Measurements from ENCODE around the gene ANP32B.

GRCh38 chr9:98050351-98050750 is 67.2 kb downstream of the ANP32B start:
- no peak for TF ChIP-seq CTCF (IDR thresholded peaks at IDR 0.05)
- no peak for TF ChIP-seq POLR2A (IDR thresholded peaks at IDR 0.05)

All from heart left ventricle (tissue), 13 donors.